Renal pelvis (tissue), 12 donors: ENCODE data around the gene STAG1. TPM values are rescaled to one million over a fixed set of nuclear protein-coding genes. Genes with fewer than 3 reads are reported as not detected.
"Not testable (repeated sequence)": the region's sequence is repeated elsewhere in the genome, so short reads cannot be mapped to it uniquely, and the experiment has no call there.

Source experiments
- DNase-seq: peaks from one replicate; pipeline ENCODE4 v3.0.0-alpha.2; 2013
- long read RNA-seq, 16 experiments: transcript quantifications; one replicate each; lab custom pipeline, GENCODE V29; 2026
- polyA plus RNA-seq, 3 donors: library from polyadenylated mRNA; unstranded; fragments of 120-200 nt; gene quantifications; one replicate each; pipeline ENCODE4 v1.2.1, GENCODE V29; 2013; ENCODE audit not compliant: insufficient read length in 3 of 3

Gene STAG1
- 10 to 100 TPM; 43.6 to 49.8 (median 45.2) TPM for polyA plus RNA-seq
- long read RNA-seq, donor 1, full-length matches to known transcripts, result 1 of 1 reads
- long read RNA-seq, donor 1, partial matches to known transcripts, result 0 of 1 reads
- long read RNA-seq, donor 1, other reads (novel, unspliced or antisense), result 0 of 1 reads
- long read RNA-seq, donor 2, full-length matches to known transcripts, result 1 of 1 reads
- long read RNA-seq, donor 2, partial matches to known transcripts, result 0 of 1 reads
- long read RNA-seq, donor 2, other reads (novel, unspliced or antisense), result 0 of 1 reads
- long read RNA-seq, donor 3, full-length matches to known transcripts, result 1 of 1 reads
- long read RNA-seq, donor 3, partial matches to known transcripts, result 0 of 1 reads
- long read RNA-seq, donor 3, other reads (novel, unspliced or antisense), result 0 of 1 reads
- long read RNA-seq, donor 4, full-length matches to known transcripts, result 1 of 1 reads
- long read RNA-seq, donor 4, partial matches to known transcripts, result 0 of 1 reads
- long read RNA-seq, donor 4, other reads (novel, unspliced or antisense), result 0 of 1 reads
- long read RNA-seq, donor 5, result 0 reads
- long read RNA-seq, donor 6, full-length matches to known transcripts, result 1 of 1 reads
- long read RNA-seq, donor 6, partial matches to known transcripts, result 0 of 1 reads
- long read RNA-seq, donor 6, other reads (novel, unspliced or antisense), result 0 of 1 reads
- long read RNA-seq, donor 7, full-length matches to known transcripts, result 4 of 4 reads
- long read RNA-seq, donor 7, partial matches to known transcripts, result 0 of 4 reads
- long read RNA-seq, donor 7, other reads (novel, unspliced or antisense), result 0 of 4 reads
- long read RNA-seq, donor 8, result 0 reads
- long read RNA-seq, donor 9, full-length matches to known transcripts, result 2 of 10 reads
- long read RNA-seq, donor 9, partial matches to known transcripts, result 8 of 10 reads
- long read RNA-seq, donor 9, other reads (novel, unspliced or antisense), result 0 of 10 reads
- long read RNA-seq, donor 10, full-length matches to known transcripts, result 1 of 1 reads
- long read RNA-seq, donor 10, partial matches to known transcripts, result 0 of 1 reads
- long read RNA-seq, donor 10, other reads (novel, unspliced or antisense), result 0 of 1 reads
- long read RNA-seq, donor 11, full-length matches to known transcripts, result 2 of 2 reads
- long read RNA-seq, donor 11, partial matches to known transcripts, result 0 of 2 reads
- long read RNA-seq, donor 11, other reads (novel, unspliced or antisense), result 0 of 2 reads
- long read RNA-seq, donor 12, full-length matches to known transcripts, result 2 of 2 reads
- long read RNA-seq, donor 12, partial matches to known transcripts, result 0 of 2 reads
- long read RNA-seq, donor 12, other reads (novel, unspliced or antisense), result 0 of 2 reads
- long read RNA-seq, donor 13, result 0 reads
- long read RNA-seq, donor 14, result 0 reads
- long read RNA-seq, donor 15, full-length matches to known transcripts, result 1 of 1 reads
- long read RNA-seq, donor 15, partial matches to known transcripts, result 0 of 1 reads
- long read RNA-seq, donor 15, other reads (novel, unspliced or antisense), result 0 of 1 reads
- long read RNA-seq, donor 16, full-length matches to known transcripts, result 2 of 2 reads
- long read RNA-seq, donor 16, partial matches to known transcripts, result 0 of 2 reads
- long read RNA-seq, donor 16, other reads (novel, unspliced or antisense), result 0 of 2 reads

DNA sequence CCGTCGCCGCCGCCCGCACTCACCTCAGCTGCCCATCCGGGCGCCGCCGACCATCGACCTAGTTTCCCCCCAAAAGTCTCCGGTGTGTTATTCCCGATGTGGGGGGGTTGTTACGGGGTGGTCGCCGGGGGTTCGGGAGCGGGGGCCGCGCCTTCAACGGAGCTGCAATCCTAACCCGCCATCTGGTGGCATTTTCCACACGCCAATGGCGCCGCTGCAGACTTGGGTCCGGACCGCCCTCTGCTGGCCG is at the start of gene STAG1:
Gene STAG1, minus strand, starts transcription at position 207 of the 250 bp plus-strand sequence. CDS start 121,480 bp downstream, outside the sequence.
- no peak for DNase-seq

DNA sequence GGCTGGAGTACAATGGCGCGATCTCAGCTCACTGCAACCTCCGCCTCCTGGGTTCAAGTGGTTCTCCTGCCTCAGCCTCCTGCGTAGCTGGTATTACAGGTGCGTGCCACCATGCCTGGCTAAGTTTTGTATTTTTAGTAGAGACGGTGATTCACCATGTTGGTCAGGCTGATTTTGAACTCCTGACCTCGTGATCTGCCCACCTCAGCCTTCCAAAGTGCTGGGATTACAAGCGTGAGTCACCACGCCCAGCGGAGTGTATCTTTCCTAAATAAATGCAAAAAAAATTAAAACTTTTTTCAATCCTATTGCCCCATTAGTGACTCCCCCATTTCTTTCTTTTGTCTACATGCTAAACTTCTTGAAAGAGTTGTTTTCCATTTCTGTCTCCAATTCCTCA is 49.0 kb upstream of the STAG1 start:
- not testable (repeated sequence) for DNase-seq

DNA sequence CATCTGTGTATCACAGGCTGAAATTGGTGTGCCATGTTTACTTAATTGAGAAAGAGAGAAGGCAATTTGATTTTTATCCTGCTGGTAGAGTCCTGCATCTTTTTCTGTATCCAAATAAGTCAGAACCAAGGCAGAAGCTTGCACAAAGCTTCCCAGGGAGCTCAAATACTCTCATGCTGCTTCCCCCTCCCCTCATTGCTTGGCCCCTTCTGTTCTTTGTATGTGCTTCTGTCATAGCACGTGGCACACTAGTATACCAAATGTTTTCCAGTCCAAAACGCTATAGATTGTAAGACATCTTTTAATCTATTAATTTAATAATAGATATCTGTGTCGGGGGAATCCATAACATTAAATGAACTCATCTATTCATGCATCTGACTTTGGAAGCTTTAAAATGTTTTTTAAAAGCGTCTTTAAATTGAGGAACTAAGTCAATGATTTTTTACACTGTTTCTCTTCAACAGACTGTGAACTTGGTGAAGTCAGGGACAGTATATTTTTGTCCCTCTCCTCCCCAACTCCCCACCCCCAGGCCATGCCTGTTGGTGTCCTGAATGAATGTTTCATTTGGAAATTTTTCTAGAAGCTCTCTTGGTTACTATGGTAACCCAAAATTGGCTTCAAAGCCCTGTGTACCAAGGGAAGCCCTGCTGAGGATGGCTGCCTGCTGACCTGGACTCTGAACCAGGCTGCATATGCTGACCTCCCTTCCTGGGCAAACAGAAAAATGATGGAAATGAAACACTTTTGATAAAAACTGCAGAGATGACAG is 40.6 kb upstream of the STAG1 start:
- no peak for DNase-seq

DNA sequence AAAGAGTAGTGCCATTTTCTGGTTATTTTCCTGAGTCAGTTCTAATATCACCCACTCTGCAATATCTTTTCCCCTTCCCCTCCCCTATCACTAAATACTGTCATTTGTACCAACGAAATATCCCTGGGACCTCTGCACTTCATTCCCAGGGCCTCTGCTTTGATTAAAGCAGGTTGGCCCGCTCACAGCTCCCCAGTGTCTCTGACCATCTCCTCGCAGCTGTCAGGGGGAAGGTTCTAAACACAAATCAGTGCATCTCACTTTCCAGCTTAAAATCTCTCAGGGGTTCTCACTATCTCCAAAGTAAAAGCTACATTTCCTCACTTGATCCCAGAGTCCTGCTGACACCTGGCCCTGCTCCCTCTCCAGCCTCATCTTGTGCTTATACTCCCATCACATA is 38.6 kb upstream of the STAG1 start:
- DNase-seq, result no peak

DNA sequence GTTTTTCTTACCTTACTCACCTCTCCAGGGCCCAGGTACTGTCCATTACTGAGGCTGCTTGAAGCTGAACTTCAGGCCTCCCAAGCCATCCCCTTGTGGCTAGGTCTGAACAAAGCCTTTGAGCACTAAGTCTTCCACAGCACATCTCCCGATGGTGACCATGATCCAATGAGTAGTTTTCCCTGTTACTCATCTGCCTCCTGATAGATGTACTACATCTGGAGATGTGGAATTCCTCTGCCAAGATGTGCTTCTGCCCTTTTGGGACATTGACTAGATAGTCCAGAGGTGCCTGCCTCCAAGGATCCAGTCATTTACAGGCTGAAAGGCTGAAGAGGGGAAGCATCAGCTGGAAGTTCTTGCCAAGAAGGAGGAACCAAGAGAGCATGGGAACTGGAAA is 37.8 kb upstream of the STAG1 start:
- DNase-seq, result no peak

DNA sequence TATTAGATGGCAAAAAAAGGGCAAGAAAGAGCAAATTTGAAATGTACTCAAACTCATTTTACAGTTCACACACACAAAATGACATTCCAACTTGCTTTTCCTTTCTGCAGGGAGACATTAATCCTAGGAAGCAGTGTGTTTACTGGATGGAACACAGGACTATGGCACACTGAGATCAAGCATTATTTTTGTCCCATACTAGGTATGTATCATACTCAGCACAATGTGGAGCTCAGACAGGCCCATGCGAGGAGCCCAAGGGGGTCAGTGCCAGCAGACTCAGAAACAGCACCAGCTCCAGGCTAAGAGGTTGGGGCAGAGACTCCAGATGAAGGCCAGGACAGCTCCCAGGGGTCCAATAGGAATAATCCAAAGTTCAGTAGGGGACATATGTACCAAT is 36.0 kb upstream of the STAG1 start:
- DNase-seq, result no peak

DNA sequence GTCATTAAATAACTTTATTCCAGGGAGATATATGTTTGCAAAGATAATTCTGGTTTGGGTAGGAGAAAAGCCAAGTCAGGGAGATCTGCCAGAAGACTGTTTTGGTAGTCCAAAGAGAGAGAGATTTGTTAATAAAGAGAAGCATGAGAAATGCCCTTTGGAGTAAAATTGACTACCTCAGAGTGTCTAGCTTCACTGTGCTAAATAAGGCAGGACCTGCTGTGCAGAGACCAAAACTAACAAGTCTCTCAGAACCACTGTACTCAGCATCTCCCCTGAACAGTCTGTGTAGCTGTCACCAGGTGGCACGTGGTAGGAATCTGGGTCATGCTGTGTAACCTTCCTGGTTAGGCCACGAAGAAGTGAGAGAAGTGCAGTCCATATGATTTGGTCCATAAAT is 35.2 kb upstream of the STAG1 start:
- DNase-seq, result peak; percentile 14

DNA sequence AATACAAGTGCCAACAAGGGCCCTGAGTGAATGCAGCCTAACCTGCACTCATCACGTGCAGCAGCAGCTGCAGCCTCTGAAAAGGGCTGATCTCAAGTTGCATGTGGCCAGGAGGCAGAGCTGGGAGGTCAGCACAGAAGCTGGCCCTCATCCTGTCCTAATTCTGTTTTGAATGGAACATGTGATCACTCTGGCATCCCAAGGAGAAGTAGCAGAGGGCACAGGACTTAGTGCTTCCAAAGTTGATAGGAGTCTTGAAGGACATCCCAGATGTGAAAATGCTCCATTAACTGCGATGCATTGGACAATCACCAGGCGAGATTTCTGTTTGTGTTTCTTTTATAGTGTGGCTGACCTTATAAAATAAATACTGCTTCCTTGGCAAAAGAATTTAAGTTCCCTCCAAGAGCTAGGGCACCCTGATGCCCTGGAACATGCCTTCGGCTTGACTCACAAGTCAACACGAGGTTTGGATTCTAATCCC is 31.6 kb upstream of the STAG1 start:
- DNase-seq, result no peak

DNA sequence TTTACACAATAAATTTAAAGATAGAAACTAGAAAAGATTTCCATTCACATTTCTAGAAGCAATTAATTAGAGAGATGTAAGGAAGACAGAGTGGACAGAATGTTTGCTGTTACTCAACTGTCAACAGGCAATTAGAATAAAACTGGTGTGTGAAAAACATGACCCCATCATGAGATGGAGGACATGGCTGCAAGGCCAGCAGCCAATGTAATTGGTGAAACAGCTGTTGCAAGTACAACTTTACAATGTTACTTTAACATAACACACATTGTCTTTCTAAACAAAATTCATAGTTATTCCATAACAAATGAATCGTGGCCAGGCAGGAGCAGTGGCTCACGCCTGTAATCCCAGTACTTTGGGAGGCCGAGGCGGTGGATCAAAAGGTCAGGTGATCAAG is 28.6 kb upstream of the STAG1 start:
- peak; percentile 39 for DNase-seq

DNA sequence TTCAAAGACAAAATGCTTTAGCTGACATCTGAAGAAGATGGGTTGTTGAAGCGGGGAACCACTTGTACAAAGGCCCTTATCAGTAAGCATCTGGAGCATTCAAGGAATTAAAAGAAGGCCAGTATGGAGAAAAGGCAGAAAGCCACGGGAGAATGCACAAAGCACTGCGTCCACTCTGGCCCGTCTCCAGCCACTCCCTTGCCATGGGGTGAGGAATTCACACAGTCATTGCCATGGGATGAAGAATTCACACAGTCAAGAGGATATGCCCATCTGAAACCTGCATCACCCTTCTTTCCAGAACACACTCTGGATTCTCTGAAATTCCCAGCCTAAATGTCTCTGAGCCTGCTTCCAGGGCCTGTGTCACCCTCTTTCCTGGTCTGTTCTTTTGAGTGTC is 26.7 kb upstream of the STAG1 start:
- no peak for DNase-seq

DNA sequence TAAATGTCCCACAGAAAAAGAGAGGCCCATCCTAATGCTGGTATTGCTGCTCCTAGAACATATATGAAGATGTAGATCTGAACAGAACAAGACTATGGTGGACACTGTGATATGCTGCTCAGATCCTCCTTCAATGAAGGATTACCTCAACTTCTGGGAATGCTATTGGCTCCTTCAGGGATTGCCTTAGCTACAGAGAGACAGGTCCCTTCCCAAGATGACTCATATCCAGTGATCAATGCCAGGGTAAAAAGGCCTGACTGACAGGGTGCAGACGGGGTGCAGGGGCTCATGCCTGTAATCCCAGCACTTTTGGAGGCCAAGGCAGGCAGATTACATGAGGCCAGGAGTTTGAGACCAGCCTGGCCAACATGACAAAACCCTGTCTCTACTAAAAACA is 20.5 kb upstream of the STAG1 start:
- no peak for DNase-seq

DNA sequence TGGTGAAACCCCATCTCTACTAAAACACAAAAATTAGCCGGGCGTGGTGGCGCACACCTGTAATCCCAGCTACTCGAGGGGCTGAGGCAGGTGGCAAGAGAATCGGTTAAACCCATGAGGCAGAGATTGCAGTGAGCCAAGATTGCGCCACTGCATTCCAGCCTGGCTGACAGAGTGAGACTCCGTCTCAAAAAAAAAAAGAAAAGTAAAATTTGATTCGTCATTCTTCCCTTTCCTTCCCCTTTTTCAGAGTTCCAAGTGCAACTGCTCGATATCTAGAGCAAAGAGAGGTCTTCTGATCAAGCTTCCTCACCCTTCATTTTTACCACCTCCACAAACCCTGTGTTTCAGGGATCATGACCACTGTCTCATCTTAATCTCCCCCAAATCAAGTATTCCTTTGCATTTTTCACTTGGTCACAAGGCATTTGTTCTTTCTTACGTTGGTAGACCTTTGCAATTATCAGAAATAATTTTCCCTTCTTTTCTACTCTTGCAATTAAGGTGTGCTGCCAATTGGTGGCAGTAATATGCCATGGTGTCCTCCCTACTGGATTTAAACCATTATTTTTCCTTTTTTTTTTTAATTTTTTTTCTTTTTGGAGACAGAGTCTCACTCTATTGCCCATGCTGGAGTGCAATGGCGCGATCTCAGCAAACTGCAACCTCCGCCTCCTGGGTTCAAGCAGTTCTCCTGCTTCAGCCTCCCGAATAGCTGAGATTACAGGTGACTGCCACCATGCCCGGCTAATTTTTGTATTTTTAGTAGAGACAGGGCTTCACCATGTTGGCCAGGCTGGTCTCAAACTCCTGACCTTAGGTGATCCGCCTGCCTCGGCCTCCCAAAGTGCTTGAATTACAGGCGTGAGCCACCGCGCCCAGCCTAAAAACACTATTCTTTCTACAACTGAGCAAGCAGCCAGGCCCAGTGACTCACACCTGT is 6.3 kb upstream of the STAG1 start:
- DNase-seq, result not testable (repeated sequence)

DNA sequence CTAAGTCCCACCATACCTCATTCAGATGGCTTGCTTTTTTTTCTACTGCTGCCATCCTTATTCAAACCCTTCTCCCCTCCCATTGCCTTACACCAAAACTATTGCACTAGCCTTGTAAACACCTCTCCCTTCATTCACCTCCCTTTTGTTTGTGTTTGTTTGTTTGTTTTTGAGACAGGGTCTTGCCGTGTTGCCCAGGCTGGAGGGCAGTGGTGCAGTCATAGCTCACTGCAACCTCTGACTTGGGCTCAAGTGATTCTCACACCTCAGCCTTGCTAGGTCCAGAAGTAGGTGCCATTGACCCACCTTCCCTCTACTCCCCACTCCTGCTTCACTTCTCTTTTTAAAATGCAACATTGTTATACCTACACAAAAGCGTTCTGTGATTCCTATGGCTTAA is 3.0 kb upstream of the STAG1 start:
- no peak for DNase-seq

DNA sequence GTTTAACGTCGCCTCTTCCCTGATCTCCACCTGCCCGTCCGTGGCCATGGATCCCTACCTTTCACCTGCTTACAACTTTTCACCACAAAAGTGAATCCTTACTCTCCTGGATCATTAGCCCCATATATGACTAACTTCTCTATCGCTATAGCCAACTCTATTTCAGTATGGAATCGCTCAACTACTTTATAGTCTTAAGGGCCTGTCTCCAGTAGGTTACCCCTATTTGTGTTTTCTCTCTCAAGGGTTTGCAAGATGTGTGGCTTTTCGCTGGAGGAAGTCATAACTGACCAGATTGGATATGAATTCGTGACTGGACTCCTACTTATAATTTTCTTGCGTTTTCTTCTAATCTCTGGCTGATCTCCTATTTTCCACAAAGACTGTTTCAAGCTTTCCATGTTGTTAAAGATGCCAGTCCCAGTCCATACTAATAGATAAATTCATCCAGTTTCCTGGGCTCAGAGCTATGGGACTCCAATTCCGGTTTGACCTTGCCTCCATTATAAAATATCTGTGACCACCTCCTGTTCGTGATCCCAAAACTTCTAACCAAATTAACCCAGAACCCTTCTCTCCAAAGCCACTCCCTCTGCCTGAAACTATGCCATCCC is 1.3 kb upstream of the STAG1 start:
- DNase-seq, result no peak

DNA sequence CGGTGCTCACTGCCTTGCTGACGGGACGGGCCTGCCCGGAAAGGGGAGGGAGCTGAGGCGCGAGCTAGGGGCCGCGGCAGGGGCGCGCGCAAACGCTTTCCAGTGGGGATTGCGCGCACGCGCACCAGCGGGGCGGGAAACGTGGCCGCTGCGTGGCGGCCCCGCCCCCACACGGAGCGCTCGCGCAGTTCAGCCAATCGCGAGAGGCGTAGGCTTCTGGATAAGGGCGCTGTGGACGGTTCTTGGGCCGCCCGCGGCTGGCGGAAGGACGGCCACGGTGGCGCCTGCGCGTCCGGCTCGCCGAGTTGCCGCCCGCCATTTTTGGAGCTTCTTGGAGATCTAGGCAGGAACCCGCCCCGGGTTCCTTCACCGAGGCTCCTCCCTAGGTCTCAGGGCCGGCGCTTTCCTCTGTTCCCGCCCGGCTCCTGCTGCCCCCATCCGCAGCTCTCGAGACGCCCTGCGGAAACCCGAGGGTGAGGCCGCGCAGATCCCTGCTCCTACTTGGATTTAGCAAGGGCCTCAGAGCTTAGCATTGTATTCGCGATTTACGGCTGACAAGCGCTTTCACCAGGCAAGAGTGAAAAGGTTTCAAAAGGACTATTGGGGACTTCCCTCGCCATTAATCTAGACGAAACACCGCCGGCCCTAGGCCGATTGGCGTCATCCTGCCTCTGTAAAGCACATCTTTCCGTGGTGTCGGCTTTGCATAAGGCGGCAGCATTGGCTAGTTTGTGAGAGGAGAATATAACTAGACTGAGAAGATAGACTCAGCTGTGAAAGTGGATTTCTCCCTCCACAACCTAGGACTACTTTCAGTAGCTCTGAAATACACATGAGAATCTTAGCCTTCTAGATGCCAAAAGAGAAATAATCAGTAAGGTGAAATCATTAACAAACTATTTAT is 496 bp upstream of the STAG1 start:
- peak; percentile 97 for DNase-seq

DNA sequence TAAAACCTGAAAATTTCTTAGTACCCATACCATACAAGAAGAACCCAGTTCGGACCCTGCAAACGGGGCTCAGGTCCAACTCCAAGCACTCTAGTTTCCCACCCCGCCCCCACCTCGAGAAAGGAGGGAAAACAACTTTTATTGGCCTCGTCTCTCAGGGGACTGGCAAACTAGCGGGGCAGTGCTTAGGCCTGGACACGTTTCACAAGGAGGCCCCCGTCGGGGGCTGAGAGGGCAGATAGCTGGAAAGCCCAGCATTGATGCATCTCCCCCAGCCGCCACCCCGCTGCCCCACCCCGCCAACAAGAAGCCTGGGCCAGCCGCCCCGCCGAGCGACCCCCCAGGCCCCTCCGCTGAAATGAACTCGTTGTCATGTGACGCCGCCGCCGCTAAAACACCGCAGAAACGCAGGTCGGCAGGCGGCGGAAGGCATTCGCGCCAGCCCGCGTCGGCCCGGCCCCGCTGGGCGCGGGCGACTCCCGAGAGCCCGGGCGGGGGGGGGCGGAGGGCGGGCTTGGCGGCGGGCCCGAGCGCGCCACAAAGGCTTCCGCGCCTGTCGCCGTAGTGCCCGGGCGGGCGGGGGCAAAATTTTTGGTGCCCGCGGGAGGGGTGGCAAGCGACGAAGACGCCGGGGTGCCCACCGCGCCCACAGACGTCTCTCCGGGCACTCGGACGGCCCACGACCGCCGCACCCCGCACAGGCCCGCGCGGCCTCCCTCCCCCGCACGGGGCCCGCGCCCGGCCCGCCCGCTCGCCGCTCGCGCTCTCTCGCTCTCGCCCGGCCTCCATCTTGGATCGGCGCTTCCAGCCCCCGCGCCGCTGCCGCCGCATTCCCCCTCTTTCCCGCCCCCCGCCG is 634 bp downstream of the STAG1 start:
- DNase-seq, result peak; percentile 81

DNA sequence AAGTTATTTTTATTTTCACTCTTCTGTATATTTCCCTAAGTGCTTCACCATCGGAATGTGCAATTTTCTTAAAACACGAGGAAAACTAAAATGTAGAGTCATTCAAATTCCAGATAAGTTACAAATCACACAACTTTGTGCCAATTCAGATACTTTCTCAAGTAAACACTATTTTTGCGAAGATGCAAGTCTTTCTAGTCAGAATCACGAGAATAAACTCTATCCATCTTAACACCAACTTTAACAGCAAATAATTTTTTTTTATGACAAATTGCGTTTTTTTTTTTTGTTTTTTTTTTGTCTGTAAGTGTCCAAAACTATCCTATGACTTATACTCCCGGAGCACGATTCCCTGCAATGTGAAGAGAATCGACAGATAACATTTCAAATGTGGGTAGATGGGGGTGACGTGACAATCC is 1.3 kb downstream of the STAG1 start:
- no peak for DNase-seq
